Bronchial epithelial cell (primary cell): ENCODE measurements around the gene FBXW2. TPM values are rescaled to one million over a fixed set of nuclear protein-coding genes. Genes with fewer than 3 reads are reported as not detected.

Source experiments
- DNase-seq: peaks from one replicate; pipeline ENCODE4 v3.0.0-alpha.2; 2010; ENCODE audit warnings: low read depth
- FAIRE-seq: peaks from 2 replicates; lab custom pipeline; 2011; peaks lifted over from hg19 to GRCh38; lab: Jason Lieb, UNC
- H3K27me3 ChIP-seq: 2 replicates; pipeline ENCODE4 v1.5.1; 2011; ENCODE audit warnings: low read length; ENCODE audit not compliant: control insufficient read depth, insufficient read depth
- H3K36me3 ChIP-seq: 2 replicates; pipeline ENCODE4 v1.5.1; 2011; ENCODE audit warnings: low read length; ENCODE audit not compliant: control insufficient read depth, insufficient read depth
- H3K4me3 ChIP-seq: 2 replicates; pipeline ENCODE4 v1.5.1; 2011; ENCODE audit warnings: mild to moderate bottlenecking, low read depth, low read length, control low read depth
- CTCF ChIP-seq: IDR thresholded peaks from 2 replicates; pipeline ENCODE4 v1.5.1; 2011; ENCODE audit warnings: mild to moderate bottlenecking, moderate library complexity, low read length, control low read depth, inconsistent platforms; ENCODE audit not compliant: insufficient read depth, severe bottlenecking
- total RNA-seq: library from RNA; depleted of rRNA; stranded (reverse); fragments of >200 nt; gene quantifications from 2 replicates; pipeline ENCODE4 v1.2.1, GENCODE V29; 2014

Gene FBXW2
- total RNA-seq, 1 donor from 2014 or later, result 31.1 TPM

- Histone ChIP-seq H3K36me3 (peaks cover 6% of the 10 kb centered on the region), H3K27me3 (no peaks in the 10 kb centered on the region), H3K4me3 (no peak overlapping the region)
- DNase-seq (no peak), FAIRE-seq (no peak)
- TF ChIP-seq CTCF, result no peak
Measured at GRCh38 chr9:120832807-120833206, 39.6 kb upstream of the FBXW2 start.

GRCh38 chr9:120830865-120831264 is 37.6 kb upstream of the FBXW2 start:
- DNase-seq, result no peak
- no peak overlapping the region for H3K4me3 ChIP-seq
- TF ChIP-seq CTCF, result no peak
- H3K36me3 ChIP-seq, result peaks cover 6% of the 10 kb centered on the region
- no peaks in the 10 kb centered on the region for H3K27me3 ChIP-seq
- FAIRE-seq, result no peak

GRCh38 chr9:120830151-120830550 is 36.9 kb upstream of the FBXW2 start:
- no peak overlapping the region for H3K4me3 ChIP-seq
- TF ChIP-seq CTCF, result no peak
- H3K27me3 ChIP-seq, result no peaks in the 10 kb centered on the region
- FAIRE-seq (no peak), DNase-seq (no peak)
- peaks cover 5% of the 10 kb centered on the region for H3K36me3 ChIP-seq

GRCh38 chr9:120829650-120830049 is 36.4 kb upstream of the FBXW2 start:
- no peak for TF ChIP-seq CTCF
- Histone ChIP-seq H3K36me3 (peaks cover 5% of the 10 kb centered on the region), H3K27me3 (no peaks in the 10 kb centered on the region), H3K4me3 (no peak overlapping the region)
- DNase-seq (no peak), FAIRE-seq (no peak)

GRCh38 chr9:120820095-120820494 is 26.9 kb upstream of the FBXW2 start:
- Histone ChIP-seq H3K4me3 (no peak overlapping the region), H3K27me3 (no peaks in the 10 kb centered on the region), H3K36me3 (peaks cover 6% of the 10 kb centered on the region)
- peak; percentile 13 for FAIRE-seq
- TF ChIP-seq CTCF, result no peak
- DNase-seq, result no peak

- FAIRE-seq, result no peak
- no peak for DNase-seq
- TF ChIP-seq CTCF, result no peak
- H3K36me3 ChIP-seq, result peaks cover 5% of the 10 kb centered on the region
- H3K27me3 ChIP-seq, result no peaks in the 10 kb centered on the region
- no peak overlapping the region for H3K4me3 ChIP-seq
Measured at GRCh38 chr9:120818595-120818994, 25.4 kb upstream of the FBXW2 start.
